Measurements from ENCODE around the gene GDPD2.

- TF ChIP-seq POLR2A (IDR thresholded peaks at IDR 0.05; ENCODE audit: low read depth, low read length): no peak
- TF ChIP-seq POLR2AphosphoS5 (IDR thresholded peaks at IDR 0.05; ENCODE audit: low read depth, low read length): no peak
- no peak for TF ChIP-seq TAF1 (IDR thresholded peaks at IDR 0.05; ENCODE audit: borderline replicate concordance, low read depth, low read length)
Measured at GRCh38 chrX:70466968-70467367, 43.9 kb downstream of the GDPD2 start.
